Activated CD8-positive, alpha-beta T cell treated with anti-CD3 and anti-CD28 coated beads, Interleukin-2, amount 10 ng/mL, durations not matched to agents 7 days and 5 days (primary cell): ENCODE data around the gene DIP2A. TPM values are rescaled to one million over a fixed set of nuclear protein-coding genes. Genes with fewer than 3 reads are reported as not detected.
"Not testable (repeated sequence)": the region's sequence is repeated elsewhere in the genome, so short reads cannot be mapped to it uniquely, and the experiment has no call there.

ENCODE experiments used
- ATAC-seq: fragments of 150-1000 bp; cut with Tn5 transposase; one replicate; pipeline ENCODE4 v1.10.0; 2021; ENCODE audit warnings: moderate library complexity
- CTCF ChIA-PET: fragments of 350-600 bp; sonication (Branson Sonifier 250); formaldehyde crosslinking; loops from one replicate; lab custom pipeline; 2021; ENCODE audit warnings: antibody characterized with exemption; lab: Charles Lee
- POLR2A ChIA-PET: fragments of 350-600 bp; sonication (Branson Sonifier 250); formaldehyde crosslinking; loops from one replicate; lab custom pipeline; 2021; ENCODE audit warnings: antibody characterized with exemption; lab: Charles Lee
- DNase-seq: peaks from one replicate; pipeline ENCODE4 v3.0.0-alpha.2; 2020
- H3K27ac Mint-ChIP-seq: one replicate; pipeline ENCODE4 v1.8.0; 2021; ENCODE audit warnings: mild to moderate bottlenecking, mixed read lengths
- H3K27me3 Mint-ChIP-seq: one replicate; pipeline ENCODE4 v1.8.0; 2021; ENCODE audit warnings: low read depth, mixed read lengths
- H3K36me3 Mint-ChIP-seq: one replicate; pipeline ENCODE4 v1.8.0; 2021; ENCODE audit warnings: low read depth, mixed read lengths
- H3K4me1 Mint-ChIP-seq: one replicate; pipeline ENCODE4 v1.8.0; 2021; ENCODE audit warnings: low read depth, mixed read lengths
- H3K4me3 Mint-ChIP-seq: one replicate; pipeline ENCODE4 v1.8.0; 2021; ENCODE audit warnings: mild to moderate bottlenecking, mixed read lengths
- H3K9me3 Mint-ChIP-seq: one replicate; pipeline ENCODE4 v1.8.0; 2022; ENCODE audit warnings: mixed read lengths; ENCODE audit not compliant: insufficient read depth
- total RNA-seq, 2 experiments: library from RNA; stranded (reverse); gene quantifications; one replicate each; pipeline ENCODE4 v1.2.3, GENCODE V29; 2021

The DIP2A gene
- total RNA-seq, 2 experiments from 2014 or later: 53.7 to 53.9 TPM

DNA sequence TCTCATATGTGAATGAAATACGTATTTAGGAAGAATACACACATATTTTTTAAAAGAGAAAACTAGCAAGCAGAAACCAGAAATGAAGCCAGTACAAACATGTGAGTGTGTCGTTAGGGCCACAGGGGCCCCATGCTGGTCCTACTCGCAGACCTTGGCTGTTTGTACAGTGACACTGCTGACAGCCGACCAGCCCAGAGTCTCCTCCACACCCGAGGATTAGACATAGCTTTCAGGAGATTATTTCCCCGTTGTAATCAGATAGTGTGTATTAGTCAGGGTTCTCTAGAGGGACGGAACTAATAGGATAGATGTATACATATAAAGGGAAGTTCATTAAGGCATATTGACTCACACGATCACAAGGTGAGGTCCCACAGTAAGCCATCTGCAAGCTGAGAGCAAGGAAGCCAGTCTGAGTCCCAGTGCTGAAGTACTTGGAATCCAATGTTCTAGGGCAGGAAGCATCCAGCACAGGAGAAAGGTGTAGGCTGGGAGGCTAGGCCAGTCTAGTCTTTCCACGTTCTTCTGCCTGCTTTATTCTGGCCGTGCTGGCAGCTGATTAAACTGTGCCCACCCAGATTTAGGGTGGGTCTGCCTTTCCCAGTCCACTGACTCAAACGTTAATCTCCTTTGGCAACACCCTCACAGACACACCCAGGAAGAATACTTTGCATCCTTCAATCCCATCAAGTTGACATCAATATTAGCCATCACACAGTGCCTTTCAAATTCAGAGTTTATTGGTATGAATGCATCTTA lies 51.2 kb downstream of the DIP2A start:
- no peak overlapping the region for H3K4me3 Mint-ChIP-seq
- ATAC-seq (no peak), DNase-seq (no peak)
- H3K27ac Mint-ChIP-seq: no peak overlapping the region
- ChIA-PET POLR2A (no interaction called here), CTCF (interaction anchor here (2.0 kb wide), 1 partner anchor 22 kb away, joined by 6 read pairs; no protein-coding TSS in a partner anchor)
- peaks cover 4% of the 10 kb centered on the region for H3K4me1 Mint-ChIP-seq
- no peaks in the 10 kb centered on the region for H3K27me3 Mint-ChIP-seq
- H3K36me3 Mint-ChIP-seq: peaks cover 47% of the 10 kb centered on the region
- H3K9me3 Mint-ChIP-seq: no peaks in the 10 kb centered on the region

DNA sequence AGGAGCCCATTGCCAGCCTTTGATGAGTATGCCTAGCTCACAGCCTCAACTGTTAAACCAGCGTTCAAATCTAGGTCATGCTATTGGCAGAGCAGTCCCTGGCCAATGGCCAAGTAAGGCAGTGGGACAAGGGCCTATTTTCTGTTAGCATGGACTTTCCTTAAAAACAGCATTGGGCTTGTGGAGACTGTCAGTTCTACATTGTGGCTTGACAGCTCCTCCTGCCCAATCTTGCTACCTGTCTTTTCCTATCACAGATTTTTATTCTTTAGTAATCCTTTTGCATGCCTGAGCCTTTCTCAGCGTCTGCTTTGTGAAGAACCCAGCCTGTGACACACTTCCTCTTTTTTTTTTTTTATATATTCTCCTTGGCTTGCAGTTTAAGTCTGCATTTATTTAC lies 56.4 kb downstream of the DIP2A start:
- POLR2A ChIA-PET: no interaction called here
- H3K27me3 Mint-ChIP-seq: no peaks in the 10 kb centered on the region
- H3K9me3 Mint-ChIP-seq: peaks cover 5% of the 10 kb centered on the region
- ATAC-seq (no peak), DNase-seq (no peak)
- H3K36me3 Mint-ChIP-seq: peaks cover 57% of the 10 kb centered on the region
- no peak overlapping the region for H3K27ac Mint-ChIP-seq
- no peak overlapping the region for H3K4me3 Mint-ChIP-seq
- CTCF ChIA-PET: no interaction called here
- peaks cover 14% of the 10 kb centered on the region for H3K4me1 Mint-ChIP-seq

DNA sequence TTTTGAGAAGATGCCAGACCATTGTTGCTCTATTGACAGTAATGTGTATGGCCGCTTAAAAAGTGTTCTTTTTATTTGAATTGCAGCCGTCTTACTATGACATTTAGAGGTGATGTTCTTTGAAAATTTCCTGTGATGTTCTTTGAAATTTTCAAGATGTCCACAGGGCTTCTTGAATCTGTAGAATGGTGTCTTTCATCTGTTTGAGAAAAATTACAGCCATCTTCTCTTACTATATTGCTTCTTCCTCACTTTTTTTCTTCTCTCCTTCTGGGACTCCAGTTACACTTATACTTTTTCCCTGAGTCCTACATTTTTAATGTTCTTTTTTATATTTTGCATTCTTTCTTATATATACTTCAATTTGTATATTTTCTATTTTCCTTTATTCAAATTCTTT lies 57.4 kb downstream of the DIP2A start:
- peaks cover 5% of the 10 kb centered on the region for H3K9me3 Mint-ChIP-seq
- ChIA-PET POLR2A (no interaction called here), CTCF (no interaction called here)

DNA sequence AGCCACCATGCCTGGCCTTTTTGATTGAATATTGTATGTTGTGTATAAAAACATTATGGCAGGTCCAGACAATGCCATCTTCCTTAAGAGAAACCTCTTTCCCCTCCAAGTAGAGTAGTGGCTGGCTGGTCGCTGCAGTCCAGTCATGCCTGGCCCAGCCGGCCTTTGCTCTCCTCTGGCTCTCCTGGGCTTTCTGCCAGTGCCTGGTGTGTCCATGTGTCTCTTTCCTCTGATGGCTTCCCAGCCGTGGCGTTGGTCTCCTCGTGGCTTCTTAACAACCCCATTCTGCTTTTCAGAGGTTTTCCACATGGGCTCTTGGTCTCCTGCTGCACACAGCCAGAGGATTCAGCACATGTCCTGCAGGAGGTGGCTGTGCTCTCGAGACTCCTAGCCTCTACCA lies 58.7 kb downstream of the DIP2A start:
- Mint-ChIP-seq H3K9me3 (peaks cover 5% of the 10 kb centered on the region), H3K36me3 (peaks cover 50% of the 10 kb centered on the region), H3K27ac (no peak overlapping the region), H3K27me3 (no peaks in the 10 kb centered on the region), H3K4me1 (peaks cover 14% of the 10 kb centered on the region), H3K4me3 (no peak overlapping the region)
- DNase-seq (no peak), ATAC-seq (no peak)
- POLR2A ChIA-PET: no interaction called here
- CTCF ChIA-PET: no interaction called here

More for the DNA sequence above, 57.4 kb downstream of the DIP2A start:
- H3K27ac Mint-ChIP-seq: peak overlapping the region; percentile 46
- peaks cover 14% of the 10 kb centered on the region for H3K4me1 Mint-ChIP-seq
- H3K27me3 Mint-ChIP-seq: no peaks in the 10 kb centered on the region
- ATAC-seq (no peak), DNase-seq (no peak)
- no peak overlapping the region for H3K4me3 Mint-ChIP-seq
- peaks cover 59% of the 10 kb centered on the region for H3K36me3 Mint-ChIP-seq

DNA sequence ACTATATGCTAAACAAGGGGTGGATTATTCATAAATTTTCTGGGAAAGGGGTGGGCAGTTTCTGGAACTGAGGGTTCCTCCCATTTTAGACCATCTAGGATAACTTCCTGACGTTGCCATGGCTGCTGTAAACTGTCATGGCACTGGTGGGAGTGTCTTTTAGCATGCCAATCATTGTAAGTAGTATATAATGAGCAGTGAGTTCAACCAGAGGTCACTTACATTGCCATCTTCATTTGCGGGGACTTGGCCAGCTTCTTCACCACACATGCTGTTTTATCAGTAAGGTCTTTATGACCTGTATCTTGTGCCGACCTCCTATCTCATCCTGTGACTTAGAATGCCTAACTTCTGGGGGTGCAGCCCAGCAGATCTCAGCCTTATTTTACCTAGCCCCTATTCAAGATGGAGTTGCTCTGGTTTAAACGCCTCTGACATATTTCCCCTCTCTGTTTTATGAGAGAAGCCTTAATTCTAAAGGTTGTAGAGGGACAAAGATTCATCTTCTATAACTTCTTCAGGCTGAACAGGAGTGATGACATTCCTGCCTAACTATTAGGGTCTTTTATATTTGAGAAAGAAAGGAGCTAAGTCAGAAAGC lies 60.4 kb downstream of the DIP2A start:
- H3K4me3 Mint-ChIP-seq: no peak overlapping the region
- H3K27ac Mint-ChIP-seq: no peak overlapping the region
- peaks cover 14% of the 10 kb centered on the region for H3K4me1 Mint-ChIP-seq
- no peak for DNase-seq
- POLR2A ChIA-PET: interaction anchor here (0.6 kb wide), 1 partner anchor 87 kb away, joined by 3 read pairs; no protein-coding TSS in a partner anchor
- ATAC-seq: no peak
- CTCF ChIA-PET: interaction anchor here (1.1 to 2.0 kb wide), 2 partner anchors 13 to 128 kb away, joined by 3 to 5 read pairs; no protein-coding TSS in a partner anchor
- H3K9me3 Mint-ChIP-seq: peaks cover 5% of the 10 kb centered on the region
- peaks cover 44% of the 10 kb centered on the region for H3K36me3 Mint-ChIP-seq
- no peaks in the 10 kb centered on the region for H3K27me3 Mint-ChIP-seq

DNA sequence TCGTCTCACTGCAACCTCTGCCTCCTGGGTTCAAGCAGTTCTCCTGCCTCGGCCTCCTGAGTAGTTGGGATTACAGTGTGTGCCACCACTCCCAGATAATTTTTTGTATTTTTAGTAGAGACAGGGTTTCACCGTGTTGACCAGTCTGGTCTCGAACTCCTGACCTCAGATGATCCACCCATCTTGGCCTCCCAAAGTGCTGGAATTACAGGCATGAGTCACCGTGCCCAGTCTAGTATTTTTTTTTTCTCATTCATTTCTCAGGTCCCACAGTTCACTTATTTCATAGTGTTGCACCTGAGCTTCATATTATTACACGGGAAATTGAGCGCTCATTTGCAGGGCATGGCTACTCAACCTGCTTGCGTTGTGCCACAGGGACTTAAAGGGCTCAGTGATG lies 68.7 kb downstream of the DIP2A start:
- ATAC-seq, POLR2A ChIA-PET, H3K4me3 Mint-ChIP-seq, DNase-seq, H3K27ac Mint-ChIP-seq, H3K9me3 Mint-ChIP-seq, H3K27me3 Mint-ChIP-seq: not testable (repeated sequence)
- CTCF ChIA-PET: interaction anchor here (1.0 kb wide), 1 partner anchor 112 kb away, joined by 3 read pairs; no protein-coding TSS in a partner anchor
- Mint-ChIP-seq H3K36me3 (peaks cover 33% of the 10 kb centered on the region), H3K4me1 (peaks cover 17% of the 10 kb centered on the region)

DNA sequence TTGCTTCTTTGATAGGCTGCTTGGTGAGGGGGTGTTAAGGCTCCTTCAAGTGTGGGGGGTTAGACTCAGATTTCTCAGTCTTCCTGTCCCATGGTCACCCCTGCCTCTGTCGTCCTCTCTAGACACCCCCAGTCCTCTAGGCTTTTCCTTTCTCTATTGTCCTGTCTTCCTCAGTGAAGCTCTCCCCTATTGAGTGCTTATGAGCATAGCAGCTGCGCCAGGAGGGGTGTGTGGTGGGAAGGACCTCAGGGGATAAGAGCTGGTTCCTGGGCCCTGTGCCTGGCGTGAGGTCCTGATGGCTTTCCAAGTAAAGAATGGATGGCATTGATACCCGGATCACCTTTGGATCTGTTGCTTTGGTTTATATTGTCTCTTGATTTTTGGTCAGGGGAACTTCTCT lies 69.1 kb downstream of the DIP2A start:
- peaks cover 34% of the 10 kb centered on the region for H3K36me3 Mint-ChIP-seq
- CTCF ChIA-PET: no interaction called here
- ATAC-seq (no peak), DNase-seq (no peak)
- POLR2A ChIA-PET: no interaction called here
- H3K27ac Mint-ChIP-seq: no peak overlapping the region
- H3K27me3 Mint-ChIP-seq: no peaks in the 10 kb centered on the region
- H3K4me3 Mint-ChIP-seq: no peak overlapping the region
- H3K4me1 Mint-ChIP-seq: peaks cover 17% of the 10 kb centered on the region
- no peaks in the 10 kb centered on the region for H3K9me3 Mint-ChIP-seq

DNA sequence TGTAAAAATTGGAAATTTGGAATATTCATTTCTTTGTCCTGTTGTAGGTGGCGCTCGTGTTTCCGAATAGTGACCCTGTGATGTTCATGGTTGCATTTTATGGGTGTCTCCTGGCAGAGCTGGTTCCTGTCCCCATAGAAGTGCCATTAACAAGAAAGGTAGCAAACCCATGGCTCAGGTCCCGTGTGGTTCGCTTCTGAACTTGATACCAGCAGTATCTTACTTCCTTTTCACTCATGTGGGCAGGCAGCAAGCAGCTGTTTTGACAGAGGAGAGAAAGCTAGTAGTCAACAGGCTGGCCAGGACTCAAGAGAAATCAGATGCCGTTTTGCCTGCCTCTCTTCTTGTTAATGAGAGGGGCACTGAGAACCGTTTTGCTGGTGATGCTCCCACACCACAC lies 73.4 kb downstream of the DIP2A start:
- H3K27ac Mint-ChIP-seq: peak overlapping the region; percentile 85
- DNase-seq: peak; percentile 34
- CTCF ChIA-PET: interaction anchor here (1.0 to 2.1 kb wide), 14 partner anchors 9 to 108 kb away, joined by 3 to 15 read pairs (median 6); partner anchors contain the start of gene PRMT2

DNA sequence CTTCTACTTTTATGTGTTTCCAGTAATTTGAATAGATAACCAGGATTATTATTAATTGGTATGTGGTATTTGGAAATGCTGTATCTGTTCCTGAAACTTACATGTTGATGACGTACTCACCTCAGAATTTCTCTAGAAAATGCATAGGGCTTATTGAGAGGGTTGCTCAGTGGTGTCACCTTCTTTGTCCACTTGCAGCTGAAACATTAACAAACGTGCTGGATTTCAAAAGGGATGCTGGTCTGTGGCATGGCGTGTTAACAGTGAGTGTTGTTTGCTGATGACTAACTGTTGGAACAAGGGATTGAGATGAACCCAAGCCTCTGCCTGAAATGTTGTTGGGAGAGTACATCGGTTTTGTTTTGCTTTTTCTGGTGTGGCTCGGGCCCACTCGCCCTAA lies 78.3 kb downstream of the DIP2A start:
- Mint-ChIP-seq H3K27ac (no peak overlapping the region), H3K27me3 (no peaks in the 10 kb centered on the region), H3K4me3 (no peak overlapping the region), H3K9me3 (no peaks in the 10 kb centered on the region), H3K36me3 (peaks cover 58% of the 10 kb centered on the region), H3K4me1 (peaks cover 8% of the 10 kb centered on the region)
- DNase-seq (no peak), ATAC-seq (no peak)
- POLR2A ChIA-PET: interaction anchor here (1.1 kb wide), 1 partner anchor 15 kb away, joined by 3 read pairs; no protein-coding TSS in a partner anchor
- CTCF ChIA-PET: interaction anchor here (0.6 kb wide), 1 partner anchor 55 kb away, joined by 3 read pairs; no protein-coding TSS in a partner anchor

More for the DNA sequence above, 73.4 kb downstream of the DIP2A start:
- Mint-ChIP-seq H3K9me3 (no peaks in the 10 kb centered on the region), H3K4me3 (no peak overlapping the region), H3K4me1 (peaks cover 7% of the 10 kb centered on the region), H3K36me3 (peaks cover 51% of the 10 kb centered on the region), H3K27me3 (no peaks in the 10 kb centered on the region)
- ATAC-seq: peak; percentile 36
- POLR2A ChIA-PET: interaction anchor here (0.8 kb wide), 1 partner anchor 104 kb away, joined by 5 read pairs; the partner anchor contains the start of gene PRMT2

DNA sequence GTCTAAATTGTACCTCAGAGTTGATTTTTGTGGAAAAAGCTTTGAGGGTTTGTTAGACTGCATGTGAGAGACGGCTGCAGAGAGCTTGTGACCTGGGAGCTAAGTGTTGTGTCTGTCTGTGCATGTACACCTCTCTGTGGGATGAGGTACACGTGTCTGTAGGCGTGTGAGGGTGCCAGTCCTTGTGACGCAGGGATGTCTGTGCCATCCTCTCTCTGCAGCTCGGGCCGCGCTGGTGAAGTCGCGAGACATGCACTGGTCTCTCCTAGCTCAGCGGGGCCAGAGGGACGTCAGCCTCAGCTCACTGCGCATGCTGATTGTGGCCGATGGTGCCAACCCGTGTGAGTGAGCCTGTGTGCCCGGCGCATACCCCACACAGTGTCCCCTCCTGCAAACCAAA lies 79.6 kb downstream of the DIP2A start:
- H3K9me3 Mint-ChIP-seq: no peaks in the 10 kb centered on the region
- H3K4me1 Mint-ChIP-seq: peaks cover 5% of the 10 kb centered on the region
- no peaks in the 10 kb centered on the region for H3K27me3 Mint-ChIP-seq
- peak overlapping the region; percentile 39 for H3K27ac Mint-ChIP-seq
- peaks cover 56% of the 10 kb centered on the region for H3K36me3 Mint-ChIP-seq
- DNase-seq: no peak
- no peak overlapping the region for H3K4me3 Mint-ChIP-seq
- POLR2A ChIA-PET: interaction anchor here (0.9 kb wide), 1 partner anchor 21 kb away, joined by 3 read pairs; no protein-coding TSS in a partner anchor
- CTCF ChIA-PET: interaction anchor here (1.1 kb wide), 1 partner anchor 101 kb away, joined by 4 read pairs; no protein-coding TSS in a partner anchor
- ATAC-seq: no peak

DNA sequence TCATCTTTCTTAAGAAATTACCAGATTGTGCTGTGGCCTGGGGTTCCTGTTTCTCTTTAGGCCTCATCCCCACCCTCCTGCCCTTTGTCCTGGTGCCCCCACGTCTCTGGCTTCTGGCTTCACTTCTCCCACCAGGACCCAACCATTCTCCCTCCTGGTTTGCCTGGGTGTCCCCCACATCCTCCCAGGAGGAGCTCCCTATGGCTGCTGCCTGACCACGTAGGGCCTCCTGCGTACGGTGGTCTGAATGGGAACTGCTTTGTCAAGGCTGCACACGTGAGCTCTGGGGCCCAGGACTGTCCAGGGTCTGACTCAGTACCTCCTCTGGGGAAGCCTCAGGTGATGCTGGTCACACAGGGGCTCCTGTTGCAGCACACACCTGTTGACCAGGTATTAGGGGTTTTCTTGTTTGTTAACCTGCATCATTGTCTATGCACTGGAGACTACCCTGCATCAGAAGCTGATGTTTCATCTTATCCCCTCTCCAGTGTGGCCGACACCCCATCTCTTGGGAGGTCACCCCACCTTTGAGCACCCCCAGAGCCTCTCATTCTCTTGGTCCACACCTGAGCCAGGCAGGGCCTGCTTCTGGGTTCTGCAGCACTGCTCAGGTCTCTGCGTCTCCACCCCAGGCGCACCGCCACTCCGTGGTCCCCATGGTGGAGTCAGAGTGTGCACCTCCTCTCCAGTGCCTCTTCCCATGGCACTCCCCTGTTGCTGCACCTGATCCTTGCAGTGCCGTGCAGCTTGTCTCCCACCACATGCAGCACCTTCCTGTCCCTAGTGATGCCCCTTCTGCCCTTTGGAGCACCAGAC lies 80.4 kb downstream of the DIP2A start:
- no peak for ATAC-seq
- Mint-ChIP-seq H3K27me3 (no peaks in the 10 kb centered on the region), H3K27ac (no peak overlapping the region), H3K4me1 (peaks cover 9% of the 10 kb centered on the region), H3K36me3 (peaks cover 58% of the 10 kb centered on the region), H3K4me3 (no peak overlapping the region), H3K9me3 (no peaks in the 10 kb centered on the region)
- ChIA-PET CTCF (no interaction called here), POLR2A (interaction anchor here (0.9 kb wide), 1 partner anchor 20 kb away, joined by 3 read pairs; no protein-coding TSS in a partner anchor)
- no peak for DNase-seq
